Activated T-cell treated with anti-CD3 and anti-CD28 coated beads for 24 hours (primary cell): ENCODE results near the gene FRMPD3.
"Not testable (repeated sequence)": the region's sequence is repeated elsewhere in the genome, so short reads cannot be mapped to it uniquely, and the experiment has no call there.

Experiments
- DNase-seq: peaks from one replicate; pipeline ENCODE4 v3.0.0-alpha.2; 2020; ENCODE audit warnings: low read depth

FRMPD3 gene

GRCh38 chrX:107448998-107449835, at the start of gene FRMPD3:
TSS of gene FRMPD3 (plus strand) at chrX:107449652. CDS start at chrX:107526589, 76,937 bp downstream.
- DNase-seq: no peak

DNA sequence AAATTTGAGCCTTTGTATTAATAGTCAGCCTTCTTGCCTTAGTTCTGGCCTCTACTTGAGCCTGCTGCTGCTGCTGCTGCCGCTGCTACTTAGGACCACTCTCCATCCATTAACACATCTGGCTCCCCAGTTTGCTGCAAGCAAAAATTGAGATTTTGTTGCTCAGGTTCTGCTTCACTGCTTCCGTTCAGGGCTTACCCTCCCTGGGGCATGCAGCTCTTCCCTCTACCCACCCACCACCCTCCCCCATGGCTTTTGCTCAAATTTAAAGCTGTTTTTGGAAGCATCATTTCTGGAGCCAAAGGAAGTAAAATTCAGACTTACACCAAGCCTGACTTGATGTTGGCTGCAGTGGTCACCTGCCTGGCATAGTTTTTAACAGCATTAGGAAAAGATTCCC, 28.9 kb upstream of the FRMPD3 start:
- DNase-seq: no peak

DNA sequence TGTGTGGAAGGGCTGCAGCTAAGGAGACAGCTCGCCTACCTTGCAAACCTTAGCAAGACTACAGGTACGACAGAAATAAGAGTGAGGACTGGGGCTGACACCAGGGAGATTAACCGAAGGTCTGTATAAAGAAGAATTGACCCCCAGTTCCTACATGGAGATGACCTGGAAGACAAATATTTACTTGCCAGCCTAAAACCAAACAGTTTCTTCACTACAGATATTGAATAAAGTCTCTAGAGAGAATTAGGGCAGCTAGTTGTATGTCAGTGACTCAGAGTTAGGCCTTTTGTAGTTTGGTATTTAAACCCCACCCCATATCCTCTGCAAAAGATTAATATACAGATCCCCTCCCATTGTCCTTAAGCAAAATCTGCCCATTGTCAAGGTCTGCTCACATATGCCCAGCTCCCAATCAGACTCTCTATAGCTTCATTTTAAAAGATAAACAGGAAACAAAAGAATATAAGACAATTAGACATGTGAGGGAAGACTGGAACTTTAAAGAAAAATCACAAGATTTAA, 28.1 kb upstream of the FRMPD3 start:
- no peak for DNase-seq

DNA sequence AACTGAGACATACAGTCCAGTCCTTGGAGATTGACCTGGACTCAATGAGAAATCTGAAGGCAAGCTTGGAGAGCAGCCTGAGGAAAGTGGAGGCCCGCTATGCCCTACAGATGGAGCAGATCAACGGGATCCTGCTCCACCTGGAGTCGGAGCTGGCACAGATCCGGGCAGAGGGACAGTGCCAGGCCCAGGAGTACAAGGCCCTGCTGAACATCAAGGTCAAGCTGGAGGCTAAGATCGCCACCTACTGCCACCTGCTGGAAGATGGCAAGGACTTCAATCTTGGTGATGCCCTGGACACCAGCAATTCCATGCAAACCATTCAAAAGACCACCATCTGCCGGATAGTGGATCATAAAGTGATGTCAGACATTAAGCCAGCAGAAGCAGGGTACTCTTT, 20.4 kb upstream of the FRMPD3 start:
- DNase-seq: no peak

DNA sequence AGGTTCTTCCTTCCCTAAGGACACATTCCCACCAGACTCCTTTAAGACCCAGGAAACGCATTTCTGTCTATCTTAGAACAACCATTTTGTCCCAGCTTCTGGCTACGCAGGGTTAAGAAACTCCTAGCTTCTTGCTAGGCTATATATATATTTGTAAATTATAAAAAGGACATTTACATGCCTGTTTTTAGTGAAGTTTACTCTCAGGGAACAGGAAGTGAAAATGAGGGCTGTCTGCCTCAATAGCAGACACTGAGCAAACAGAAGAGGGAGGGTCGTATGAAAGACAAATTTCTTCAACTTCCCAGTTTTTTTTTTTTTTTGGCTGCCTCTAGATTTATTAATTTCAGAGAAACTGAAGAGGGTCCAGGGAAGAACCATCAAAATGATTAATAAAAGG, 9.3 kb upstream of the FRMPD3 start:
- DNase-seq: no peak

DNA sequence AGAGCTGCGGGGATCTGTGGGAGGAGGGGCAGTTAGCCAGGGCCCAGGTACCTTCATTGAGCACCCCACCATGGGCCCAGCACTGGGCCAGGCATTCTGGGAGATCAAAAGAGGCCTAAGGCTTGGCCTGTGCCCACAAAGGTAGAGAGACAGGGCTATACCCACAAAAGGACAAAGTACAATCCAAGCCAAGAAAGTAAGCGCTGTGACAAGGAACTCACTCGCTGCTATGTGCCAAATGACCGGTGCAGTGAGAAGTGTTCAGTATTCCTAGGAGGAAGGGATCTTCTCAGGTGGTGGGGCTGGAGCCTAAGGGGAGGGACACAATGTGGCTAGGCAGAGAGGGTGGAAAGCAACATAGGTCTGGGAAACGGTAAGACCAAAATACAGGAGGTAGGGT, 8.8 kb upstream of the FRMPD3 start:
- DNase-seq: no peak

- DNase-seq: no peak
Observed at GRCh38 chrX:107442914-107443527, 6.4 kb upstream of the FRMPD3 start.

DNA sequence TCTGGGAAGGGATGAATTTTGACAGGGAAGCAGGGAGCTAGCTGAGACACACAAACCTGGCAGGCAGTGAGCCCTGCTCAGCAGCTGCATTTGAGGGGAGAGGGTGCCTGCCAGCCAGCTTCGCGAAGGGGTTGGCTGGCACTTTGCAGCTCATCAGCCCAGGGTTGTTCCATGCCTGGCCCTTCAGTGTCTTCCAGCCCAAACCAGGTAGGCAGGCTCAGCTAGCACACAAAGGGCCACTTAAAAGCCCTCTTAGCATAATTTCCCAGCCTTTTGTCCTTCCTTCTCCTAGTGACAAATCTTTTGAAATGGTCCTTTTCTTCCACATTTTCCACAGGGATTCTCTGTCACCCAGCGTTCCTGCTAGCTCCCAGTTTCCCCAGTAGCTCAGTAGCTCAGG, 4.3 kb upstream of the FRMPD3 start:
- no peak for DNase-seq

GRCh38 chrX:107445631-107446030, 3.8 kb upstream of the FRMPD3 start:
- no peak for DNase-seq

GRCh38 chrX:107447642-107448041, 1.8 kb upstream of the FRMPD3 start:
- no peak for DNase-seq

GRCh38 chrX:107448625-107448997, 841 bp upstream of the FRMPD3 start:
- DNase-seq: no peak

- no peak for DNase-seq
Observed at GRCh38 chrX:107450823-107451509, 1.5 kb downstream of the FRMPD3 start.

GRCh38 chrX:107451731-107452130, 2.3 kb downstream of the FRMPD3 start:
- DNase-seq: no peak

GRCh38 chrX:107452581-107452980, 3.1 kb downstream of the FRMPD3 start:
- DNase-seq: no peak

- DNase-seq: no peak
Observed at GRCh38 chrX:107454302-107454701, 4.8 kb downstream of the FRMPD3 start.

DNA sequence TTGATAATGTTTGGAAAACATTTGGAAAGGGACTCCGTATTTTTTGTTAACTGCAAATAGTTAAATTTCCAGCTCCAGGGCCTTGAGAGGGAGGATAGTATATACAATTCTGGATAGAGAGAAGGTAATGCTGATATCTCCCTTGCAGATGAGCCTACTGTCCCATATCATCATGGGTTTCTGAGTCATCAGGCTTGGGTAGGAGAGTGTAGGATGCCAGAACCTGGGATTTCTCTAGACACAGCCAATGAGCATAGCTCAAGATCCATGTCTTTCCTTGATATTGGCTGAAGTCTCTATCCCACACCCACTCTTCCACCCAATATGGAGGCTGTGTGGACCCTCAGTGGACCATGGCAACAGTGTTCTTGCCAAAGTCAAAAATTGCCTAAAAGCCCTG, 7.8 kb downstream of the FRMPD3 start:
- no peak for DNase-seq

DNA sequence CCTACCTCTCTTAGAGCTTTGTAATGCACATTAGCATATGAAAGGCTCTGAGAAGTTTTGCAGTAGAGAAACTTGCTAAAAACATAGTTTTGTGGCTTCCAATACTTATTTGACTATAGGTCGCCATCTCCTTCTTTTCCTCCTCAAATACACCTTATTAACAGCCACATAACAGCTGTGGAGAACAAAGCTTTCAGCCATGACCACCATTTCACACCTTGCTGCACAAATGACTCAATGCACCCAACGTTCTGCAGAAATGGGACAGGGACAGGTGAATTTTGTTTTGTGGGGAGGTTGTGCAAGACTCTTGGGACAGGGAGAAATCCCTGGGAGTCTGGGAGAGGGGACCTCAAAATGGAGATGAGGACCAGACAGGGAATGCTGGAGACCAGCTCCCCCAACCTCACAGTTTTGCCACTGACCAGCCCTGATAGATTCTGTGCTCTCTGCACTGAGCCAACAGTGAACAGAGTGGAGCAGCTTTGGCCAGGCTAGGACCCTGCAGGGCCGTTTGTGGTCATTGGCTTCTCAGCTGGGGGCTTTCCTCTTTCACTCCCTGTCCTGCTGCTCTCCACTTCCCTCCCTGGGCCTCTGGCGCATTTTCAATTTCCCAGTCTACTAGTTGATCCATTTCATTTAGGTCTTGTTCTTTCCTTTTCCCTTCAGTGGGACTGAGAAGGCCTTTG, 16.6 kb downstream of the FRMPD3 start:
- no peak for DNase-seq

- DNase-seq: no peak
Observed at GRCh38 chrX:107467271-107467670, 17.8 kb downstream of the FRMPD3 start.

- DNase-seq: no peak
Observed at GRCh38 chrX:107470198-107470597, 20.7 kb downstream of the FRMPD3 start.

- no peak for DNase-seq
Observed at GRCh38 chrX:107470971-107471370, 21.5 kb downstream of the FRMPD3 start.

GRCh38 chrX:107471420-107471819, 22.0 kb downstream of the FRMPD3 start:
- DNase-seq: not testable (repeated sequence)

DNA sequence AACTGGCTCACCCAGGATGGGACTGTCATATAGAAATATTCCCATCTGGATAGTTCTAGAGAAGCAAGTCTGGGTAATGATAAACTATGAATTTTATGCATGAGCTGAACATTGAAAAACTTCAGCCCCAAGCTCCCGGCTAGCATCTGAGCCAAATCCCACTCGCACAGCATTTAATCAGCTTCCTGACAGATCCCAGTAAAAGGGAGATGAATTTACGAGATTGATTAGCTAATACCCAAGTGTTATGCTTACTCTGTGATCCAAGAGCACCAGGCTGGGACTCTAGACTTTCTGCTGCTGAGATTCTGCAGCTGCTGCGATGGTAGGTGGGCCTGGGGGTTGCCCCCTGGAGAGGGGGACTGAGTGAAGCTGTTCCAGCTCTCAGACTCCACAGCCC, 28.0 kb downstream of the FRMPD3 start:
- no peak for DNase-seq
